Fibroblast of villous mesenchyme (primary cell): ENCODE data around the gene BEX5. TPM values are rescaled to one million over a fixed set of nuclear protein-coding genes. Genes with fewer than 3 reads are reported as not detected.
"Not testable (repeated sequence)": the region's sequence is repeated elsewhere in the genome, so short reads cannot be mapped to it uniquely, and the experiment has no call there.

Source experiments
- DNase-seq: peaks from one replicate; pipeline ENCODE4 v3.0.0-alpha.2; 2010; ENCODE audit warnings: low read depth
- H3K4me3 ChIP-seq: 2 replicates; pipeline ENCODE4 v1.5.1; 2011; ENCODE audit warnings: low read depth, mild to moderate bottlenecking, low read length
- CTCF ChIP-seq: IDR thresholded peaks from 2 replicates; pipeline ENCODE4 v1.5.1; 2012; ENCODE audit warnings: low read depth, mild to moderate bottlenecking, low read length; ENCODE audit not compliant: insufficient read depth
- total RNA-seq: library from RNA; depleted of rRNA; stranded (reverse); fragments of >200 nt; gene quantifications from 2 replicates; pipeline ENCODE4 v1.2.3, GENCODE V29; 2012

The BEX5 gene
- total RNA-seq, 1 donor, result not detected

GRCh38 chrX:102129473-102129872 is 26.3 kb downstream of the BEX5 start:
- peak; percentile 0 for DNase-seq
- no peak overlapping the region for H3K4me3 ChIP-seq
- peak; percentile 17 for TF ChIP-seq CTCF

DNA sequence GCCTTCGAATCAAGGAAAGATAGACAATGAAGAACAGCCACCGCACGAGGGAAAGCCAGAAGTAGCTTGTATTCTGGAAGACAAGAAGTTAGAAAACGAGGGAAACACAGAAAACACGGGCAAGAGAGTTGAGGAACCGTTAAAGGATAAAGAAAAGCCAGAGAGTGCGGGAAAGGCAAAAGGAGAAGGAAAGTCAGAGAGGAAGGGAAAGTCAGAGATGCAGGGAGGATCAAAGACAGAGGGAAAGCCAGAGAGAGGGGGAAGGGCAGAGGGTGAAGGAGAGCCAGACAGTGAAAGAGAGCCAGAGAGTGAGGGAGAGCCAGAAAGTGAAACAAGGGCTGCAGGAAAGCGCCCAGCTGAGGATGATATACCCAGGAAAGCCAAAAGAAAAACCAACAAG is 28.9 kb downstream of the BEX5 start:
- no peak for TF ChIP-seq CTCF
- no peak for DNase-seq
- no peak overlapping the region for H3K4me3 ChIP-seq

- H3K4me3 ChIP-seq, DNase-seq: not testable (repeated sequence)
Observed at GRCh38 chrX:102126080-102126818, 29.5 kb downstream of the BEX5 start.

DNA sequence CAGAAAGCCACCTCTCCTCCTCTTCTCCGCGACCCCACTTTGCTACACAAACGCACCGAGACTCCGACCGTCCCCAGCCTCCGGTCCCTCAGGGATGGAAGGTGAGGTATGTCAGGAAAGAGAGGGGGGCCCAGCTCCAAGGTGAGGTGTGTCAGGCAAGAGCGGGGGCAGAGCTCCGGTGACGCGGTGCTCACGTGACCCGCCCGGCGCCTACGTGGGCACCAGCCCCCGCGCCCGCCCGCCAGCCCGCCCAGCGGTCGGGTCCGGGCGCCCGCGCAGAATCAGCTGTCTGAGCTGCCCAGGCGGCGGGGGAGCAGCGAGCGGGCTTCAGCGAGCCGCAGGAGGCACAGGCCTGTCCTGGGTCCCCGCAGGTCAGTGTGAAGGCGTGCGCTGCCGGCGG is 30.3 kb downstream of the BEX5 start, which contains the start of gene TCEAL2:
Gene TCEAL2 (plus strand): TSS at position 244 of the 400 bp plus-strand sequence. CDS start 1,152 bp downstream, outside the sequence.
- not testable (repeated sequence) for H3K4me3 ChIP-seq, DNase-seq

DNA sequence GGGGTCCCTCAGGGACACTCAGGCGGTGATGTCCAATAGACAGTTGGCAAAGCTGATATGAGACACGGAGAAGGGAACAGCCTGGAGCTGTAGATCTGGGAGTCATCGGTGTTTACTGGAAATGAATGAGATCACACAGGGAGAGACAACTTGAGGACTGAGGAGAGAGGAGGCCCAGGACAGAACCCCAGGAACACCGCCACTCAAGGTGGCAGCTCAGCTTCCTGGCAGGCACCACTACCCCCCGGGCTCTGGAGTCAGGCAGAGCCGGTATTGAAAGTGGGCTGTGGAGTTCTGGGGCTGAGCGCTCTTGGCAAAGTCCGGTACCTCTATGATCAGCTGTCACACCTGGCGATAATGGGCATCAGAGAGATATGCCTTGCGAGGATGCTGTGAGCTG is 30.8 kb downstream of the BEX5 start:
- DNase-seq, result not testable (repeated sequence)

GRCh38 chrX:102115748-102116147 is 40.0 kb downstream of the BEX5 start:
- no peak overlapping the region for H3K4me3 ChIP-seq
- TF ChIP-seq CTCF, result no peak
- no peak for DNase-seq

More for the DNA sequence above, 30.8 kb downstream of the BEX5 start:
- not testable (repeated sequence) for H3K4me3 ChIP-seq

DNA sequence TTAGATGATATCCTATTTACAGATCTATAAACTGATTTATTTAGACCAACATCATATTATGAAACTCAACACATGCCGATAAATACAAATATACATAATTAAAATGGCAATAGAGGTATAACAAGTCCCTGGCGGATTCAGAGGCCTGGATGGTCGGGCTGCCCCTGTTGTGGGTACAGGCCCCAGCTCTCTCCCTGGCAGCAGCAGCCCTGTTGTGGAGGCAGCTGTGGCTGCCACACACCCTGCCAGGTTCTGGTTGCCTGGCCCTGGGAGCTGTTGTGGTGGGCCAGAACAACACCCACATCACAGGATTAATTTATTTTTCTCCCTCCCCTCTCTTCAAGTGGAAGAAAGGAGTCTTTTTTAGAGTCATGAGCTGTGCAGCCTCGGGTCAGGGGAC is 42.4 kb downstream of the BEX5 start:
- no peak for DNase-seq
- H3K4me3 ChIP-seq, result no peak overlapping the region
- TF ChIP-seq CTCF, result no peak

Other genes with a start within 250 kb of the BEX5 start
- 0.43 and 0.64 TPM in 2 replicates for gene ZMAT1, start 223.9 kb downstream of the BEX5 start, total RNA-seq
- not detected in 2 replicates for gene TCEAL2, start 30.3 kb downstream of the BEX5 start, total RNA-seq
- not detected in 2 replicates for gene TCEAL6, start 13.5 kb downstream of the BEX5 start, total RNA-seq
- not detected in 2 replicates for gene TCP11X1, start 59.3 kb upstream of the BEX5 start, total RNA-seq
- gene NXF2, start 91.2 kb upstream of the BEX5 start, total RNA-seq, result not detected in 2 replicates